Heart left ventricle (tissue), 13 donors: ENCODE measurements around the gene MAN1C1.

Experiments used
- CTCF ChIP-seq, 12 donors: fragments of 200-600 bp; sonication (generic) in 4 of 12; IDR thresholded peaks; one replicate each; pipeline versions ENCODE4 v1.5.0 to v1.8.0; 2018 to 2022; ENCODE audit warnings: antibody characterized with exemption in 12 of 12, mild to moderate bottlenecking in 5 of 12
- POLR2A ChIP-seq, 2 donors: fragments of 450-650 bp; IDR thresholded peaks; one replicate each; pipeline ENCODE4 v1.6.1; 2017; ENCODE audit warnings: antibody characterized with exemption in 2 of 2, mild to moderate bottlenecking in 2 of 2, moderate library complexity in 2 of 2
- donor health status: ischemic (EF 13 %, LVEDD 7.1; RV severe dilation, severe dysfunction).
- donor health status: DM: no; HTN: yes; CAD: no.
- donor health status: DM: no; HTN: no; CAD: no.
- donor health status: ischemic (EF 25% LVEDD 6.9; RV normal size, moderate dysfunction).
- donor health status: ischemic (EF 25% LVEDD 5.7; RV mildly dilated, moderate dysfunction).
- donor health status: ischemic (EF 35%, LVEDD 5.7; RV mildly dilated, moderate dysfunction).
- donor health status: nonischemic (EF 11% LVEDD 7.7; RV severe dilation, severe dysfunction).
- donor health status: DM: yes; HTN: yes; CAD: no.
- donor health status: PGD.
- donor health status: ischemic (EF 29% LVEDD 5.4; RV normal size, mild dysfunction).
- donor health status: nonischemic (EF 23%, LVEDD 6.1; RV moderate dilation, normal function).

GRCh38 chr1:25813734-25814471, 197.3 kb downstream of the MAN1C1 start:
- no peak for TF ChIP-seq CTCF (IDR thresholded peaks at IDR 0.05)
- no peak for TF ChIP-seq POLR2A (IDR thresholded peaks at IDR 0.05)
